ENCODE data around the gene PTPN7.
"Not testable (repeated sequence)": the region's sequence is repeated elsewhere in the genome, so short reads cannot be mapped to it uniquely, and the experiment has no call there.

DNA sequence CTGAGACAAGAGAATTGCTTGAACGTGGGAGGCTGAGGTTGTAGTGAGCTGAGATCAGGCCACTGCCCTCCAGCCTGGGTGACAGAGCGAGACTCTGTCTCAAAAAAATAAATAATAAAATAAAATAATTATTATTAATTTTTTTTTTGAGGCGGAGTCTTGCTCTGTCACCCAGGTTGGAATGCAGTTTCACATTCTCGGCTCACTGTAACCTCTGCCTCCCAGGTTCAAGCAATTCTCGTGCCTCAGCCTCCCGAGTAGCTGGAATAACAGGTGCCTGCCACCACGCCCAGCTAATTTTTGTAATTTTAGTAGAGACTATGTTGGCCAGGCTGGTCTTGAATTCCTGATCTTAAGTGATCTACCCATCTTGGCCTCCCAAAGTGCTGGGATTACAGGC is 48.8 kb downstream of the PTPN7 start:
- TF ChIP-seq POLR2AphosphoS5 (IDR thresholded peaks at IDR 0.05; ENCODE audit: low read depth, low read length); CEBPG (CRISPR knock-in tag; IDR thresholded peaks at IDR 0.05); NCOR1 (IDR thresholded peaks at IDR 0.05; ENCODE audit: borderline replicate concordance, low read length); POLR2A (IDR thresholded peaks at IDR 0.05; ENCODE audit: insufficient read depth in 1 of 2, low read depth in 2 of 2, low read length in 2 of 2); ZNF430 (CRISPR knock-in tag; IDR thresholded peaks at IDR 0.05); ZNF557 (CRISPR knock-in tag; IDR thresholded peaks at IDR 0.05); DPF2 (CRISPR knock-in tag; IDR thresholded peaks at IDR 0.05; ENCODE audit: borderline replicate concordance, low read depth); HMG20A (CRISPR knock-in tag; IDR thresholded peaks at IDR 0.05; ENCODE audit: borderline replicate concordance); HDAC2 (CRISPR knock-in tag; IDR thresholded peaks at IDR 0.05); YY1 (IDR thresholded peaks at IDR 0.05; ENCODE audit: insufficient read depth, insufficient replicate concordance, low read depth, low read length): not testable (repeated sequence)
- TF ChIP-seq, protein P1, sequence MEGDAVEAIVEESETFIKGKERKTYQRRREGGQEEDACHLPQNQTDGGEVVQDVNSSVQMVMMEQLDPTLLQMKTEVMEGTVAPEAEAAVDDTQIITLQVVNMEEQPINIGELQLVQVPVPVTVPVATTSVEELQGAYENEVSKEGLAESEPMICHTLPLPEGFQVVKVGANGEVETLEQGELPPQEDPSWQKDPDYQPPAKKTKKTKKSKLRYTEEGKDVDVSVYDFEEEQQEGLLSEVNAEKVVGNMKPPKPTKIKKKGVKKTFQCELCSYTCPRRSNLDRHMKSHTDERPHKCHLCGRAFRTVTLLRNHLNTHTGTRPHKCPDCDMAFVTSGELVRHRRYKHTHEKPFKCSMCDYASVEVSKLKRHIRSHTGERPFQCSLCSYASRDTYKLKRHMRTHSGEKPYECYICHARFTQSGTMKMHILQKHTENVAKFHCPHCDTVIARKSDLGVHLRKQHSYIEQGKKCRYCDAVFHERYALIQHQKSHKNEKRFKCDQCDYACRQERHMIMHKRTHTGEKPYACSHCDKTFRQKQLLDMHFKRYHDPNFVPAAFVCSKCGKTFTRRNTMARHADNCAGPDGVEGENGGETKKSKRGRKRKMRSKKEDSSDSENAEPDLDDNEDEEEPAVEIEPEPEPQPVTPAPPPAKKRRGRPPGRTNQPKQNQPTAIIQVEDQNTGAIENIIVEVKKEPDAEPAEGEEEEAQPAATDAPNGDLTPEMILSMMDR (CRISPR knock-in tag; IDR thresholded peaks at IDR 0.05): not testable (repeated sequence)
- TF ChIP-seq, protein P2, sequence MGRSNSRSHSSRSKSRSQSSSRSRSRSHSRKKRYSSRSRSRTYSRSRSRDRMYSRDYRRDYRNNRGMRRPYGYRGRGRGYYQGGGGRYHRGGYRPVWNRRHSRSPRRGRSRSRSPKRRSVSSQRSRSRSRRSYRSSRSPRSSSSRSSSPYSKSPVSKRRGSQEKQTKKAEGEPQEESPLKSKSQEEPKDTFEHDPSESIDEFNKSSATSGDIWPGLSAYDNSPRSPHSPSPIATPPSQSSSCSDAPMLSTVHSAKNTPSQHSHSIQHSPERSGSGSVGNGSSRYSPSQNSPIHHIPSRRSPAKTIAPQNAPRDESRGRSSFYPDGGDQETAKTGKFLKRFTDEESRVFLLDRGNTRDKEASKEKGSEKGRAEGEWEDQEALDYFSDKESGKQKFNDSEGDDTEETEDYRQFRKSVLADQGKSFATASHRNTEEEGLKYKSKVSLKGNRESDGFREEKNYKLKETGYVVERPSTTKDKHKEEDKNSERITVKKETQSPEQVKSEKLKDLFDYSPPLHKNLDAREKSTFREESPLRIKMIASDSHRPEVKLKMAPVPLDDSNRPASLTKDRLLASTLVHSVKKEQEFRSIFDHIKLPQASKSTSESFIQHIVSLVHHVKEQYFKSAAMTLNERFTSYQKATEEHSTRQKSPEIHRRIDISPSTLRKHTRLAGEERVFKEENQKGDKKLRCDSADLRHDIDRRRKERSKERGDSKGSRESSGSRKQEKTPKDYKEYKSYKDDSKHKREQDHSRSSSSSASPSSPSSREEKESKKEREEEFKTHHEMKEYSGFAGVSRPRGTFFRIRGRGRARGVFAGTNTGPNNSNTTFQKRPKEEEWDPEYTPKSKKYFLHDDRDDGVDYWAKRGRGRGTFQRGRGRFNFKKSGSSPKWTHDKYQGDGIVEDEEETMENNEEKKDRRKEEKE (IDR thresholded peaks at IDR 0.05): not testable (repeated sequence)
